Activated CD8-positive, alpha-beta memory T cell treated with anti-CD3 and anti-CD28 coated beads, Interleukin-2, amount 50 U/mL, for 24 hours (primary cell): ENCODE results near the gene GDPD1.
"Not testable (repeated sequence)": the region's sequence is repeated elsewhere in the genome, so short reads cannot be mapped to it uniquely, and the experiment has no call there.

ENCODE experiments used
- DNase-seq: peaks from one replicate; pipeline ENCODE4 v3.0.0-alpha.2; 2020; ENCODE audit errors: extremely low read depth

The GDPD1 gene

GRCh38 chr17:59244081-59244480 lies 23.8 kb downstream of the GDPD1 start:
- no peak for DNase-seq

GRCh38 chr17:59254742-59255141 lies 34.4 kb downstream of the GDPD1 start:
- DNase-seq, result no peak

GRCh38 chr17:59257101-59257500 lies 36.8 kb downstream of the GDPD1 start:
- DNase-seq, result no peak

- DNase-seq, result no peak
These were observed 40.4 kb downstream of the GDPD1 start for GRCh38 chr17:59260722-59261121.

- DNase-seq, result no peak
These were observed 46.4 kb downstream of the GDPD1 start for GRCh38 chr17:59266745-59267144.

- DNase-seq, result no peak
These were observed 47.5 kb downstream of the GDPD1 start for GRCh38 chr17:59267776-59268175.

GRCh38 chr17:59275618-59276017 lies 55.3 kb downstream of the GDPD1 start:
- no peak for DNase-seq

GRCh38 chr17:59277031-59277430 lies 56.7 kb downstream of the GDPD1 start:
- no peak for DNase-seq

- no peak for DNase-seq
These were observed 58.1 kb downstream of the GDPD1 start for GRCh38 chr17:59278406-59278805.

GRCh38 chr17:59284317-59284716 lies 64.0 kb downstream of the GDPD1 start:
- DNase-seq, result no peak

GRCh38 chr17:59287452-59287851 lies 67.1 kb downstream of the GDPD1 start:
- DNase-seq, result no peak

- no peak for DNase-seq
These were observed 67.6 kb downstream of the GDPD1 start for GRCh38 chr17:59287891-59288290.

GRCh38 chr17:59289981-59290301 lies 69.6 kb downstream of the GDPD1 start:
- DNase-seq, result no peak

GRCh38 chr17:59290302-59290998 lies 70.1 kb downstream of the GDPD1 start:
- DNase-seq, result not testable (repeated sequence)

GRCh38 chr17:59292174-59292523 lies 71.8 kb downstream of the GDPD1 start:
- DNase-seq, result no peak

GRCh38 chr17:59296190-59296589 lies 75.9 kb downstream of the GDPD1 start:
- no peak for DNase-seq

GRCh38 chr17:59298521-59298920 lies 78.2 kb downstream of the GDPD1 start:
- no peak for DNase-seq

GRCh38 chr17:59299400-59300092 lies 79.2 kb downstream of the GDPD1 start:
- no peak for DNase-seq

- no peak for DNase-seq
These were observed 80.6 kb downstream of the GDPD1 start for GRCh38 chr17:59300941-59301340.

- no peak for DNase-seq
These were observed 84.5 kb downstream of the GDPD1 start for GRCh38 chr17:59304811-59305210.

- DNase-seq, result no peak
These were observed 90.1 kb downstream of the GDPD1 start for GRCh38 chr17:59310263-59310920.

GRCh38 chr17:59311051-59311468 lies 90.7 kb downstream of the GDPD1 start:
- no peak for DNase-seq

GRCh38 chr17:59311521-59311920 lies 91.2 kb downstream of the GDPD1 start:
- not testable (repeated sequence) for DNase-seq
